SJCRH30 (cell line): ENCODE results near the gene KCNIP1. TPM values are rescaled to one million over a fixed set of nuclear protein-coding genes. Genes with fewer than 3 reads are reported as not detected.

ENCODE experiments used
- DNase-seq, 2 experiments: peaks; one replicate each; pipeline ENCODE4 v3.0.0-alpha.2; 2015 to 2020
- H3K27ac ChIP-seq: fragments of 250-450 bp; sonication (Bioruptor Pico); 2 replicates; pipeline ENCODE4 v1.5.1; 2020; ENCODE audit warnings: mild to moderate bottlenecking, moderate library complexity
- H3K27me3 ChIP-seq: fragments of 250-450 bp; sonication (Bioruptor Pico); 2 replicates; pipeline ENCODE4 v1.5.1; 2020; ENCODE audit warnings: mild to moderate bottlenecking, moderate library complexity
- H3K36me3 ChIP-seq: fragments of 250-450 bp; sonication (Bioruptor Pico); 2 replicates; pipeline ENCODE4 v1.5.1; 2020; ENCODE audit warnings: mild to moderate bottlenecking, moderate library complexity
- H3K4me1 ChIP-seq: fragments of 250-450 bp; sonication (Bioruptor Pico); 2 replicates; pipeline ENCODE4 v1.5.1; 2020; ENCODE audit warnings: mild to moderate bottlenecking, moderate library complexity
- H3K4me3 ChIP-seq: fragments of 250-450 bp; sonication (Bioruptor Pico); 2 replicates; pipeline ENCODE4 v1.5.1; 2020; ENCODE audit warnings: mild to moderate bottlenecking, moderate library complexity
- H3K9me3 ChIP-seq: fragments of 250-450 bp; sonication (Bioruptor Pico); replicated peaks from 2 replicates; pipeline ENCODE4 v1.5.1; 2020; ENCODE audit warnings: mild to moderate bottlenecking, moderate library complexity
- total RNA-seq: library from RNA; depleted of rRNA; stranded (reverse); fragments of >200 nt; shearing (Covaris generic); gene quantifications from 2 replicates; pipeline ENCODE4 v1.2.3, GENCODE V29; 2014

The KCNIP1 gene
- total RNA-seq, 1 experiment from 2014 or later, result 0.81 TPM

- Histone ChIP-seq H3K9me3 (no peaks in the 10 kb centered on the region), H3K36me3 (no peaks in the 10 kb centered on the region), H3K4me1 (no peaks in the 10 kb centered on the region), H3K4me3 (no peak overlapping the region), H3K27me3 (no peaks in the 10 kb centered on the region; the same call in none of the 2 replicates), H3K27ac (no peak overlapping the region)
- no peak for DNase-seq
Measured at GRCh38 chr5:170678811-170679210, 175.0 kb downstream of the KCNIP1 start.

- Histone ChIP-seq H3K27me3 (no peaks in the 10 kb centered on the region; the same call in none of the 2 replicates), H3K4me1 (no peaks in the 10 kb centered on the region), H3K4me3 (no peak overlapping the region), H3K36me3 (no peaks in the 10 kb centered on the region), H3K9me3 (no peaks in the 10 kb centered on the region), H3K27ac (no peak overlapping the region)
- DNase-seq, result no peak
Measured at GRCh38 chr5:170681013-170681433, 177.2 kb downstream of the KCNIP1 start.

- H3K27ac ChIP-seq, result no peak overlapping the region
- no peak overlapping the region for H3K4me3 ChIP-seq
- H3K27me3 ChIP-seq, result no peaks in the 10 kb centered on the region
- H3K36me3 ChIP-seq, result no peaks in the 10 kb centered on the region
- no peaks in the 10 kb centered on the region for H3K9me3 ChIP-seq
- peak in 1 of 2 experiments; percentile 29 for DNase-seq
- H3K4me1 ChIP-seq, result peaks cover 3% of the 10 kb centered on the region; the same call in 1 of the 2 replicates
Measured at GRCh38 chr5:170691657-170692056, 187.8 kb downstream of the KCNIP1 start.

- Histone ChIP-seq H3K4me3 (no peak overlapping the region), H3K27ac (no peak overlapping the region), H3K27me3 (no peaks in the 10 kb centered on the region), H3K36me3 (no peaks in the 10 kb centered on the region), H3K9me3 (no peaks in the 10 kb centered on the region), H3K4me1 (peaks cover 7% of the 10 kb centered on the region; the same call in 1 of the 2 replicates)
- DNase-seq, result no peak
Measured at GRCh38 chr5:170693701-170694100, 189.9 kb downstream of the KCNIP1 start.

GRCh38 chr5:170694911-170695310 lies 191.1 kb downstream of the KCNIP1 start:
- Histone ChIP-seq H3K27ac (no peak overlapping the region), H3K9me3 (no peaks in the 10 kb centered on the region), H3K27me3 (no peaks in the 10 kb centered on the region), H3K4me1 (peaks cover 7% of the 10 kb centered on the region; the same call in 1 of the 2 replicates), H3K36me3 (no peaks in the 10 kb centered on the region), H3K4me3 (no peak overlapping the region)
- no peak for DNase-seq

GRCh38 chr5:170697031-170697430 lies 193.2 kb downstream of the KCNIP1 start:
- Histone ChIP-seq H3K27ac (no peak overlapping the region), H3K36me3 (no peaks in the 10 kb centered on the region), H3K4me3 (no peak overlapping the region), H3K4me1 (peaks cover 7% of the 10 kb centered on the region; the same call in 1 of the 2 replicates), H3K27me3 (no peaks in the 10 kb centered on the region), H3K9me3 (no peaks in the 10 kb centered on the region)
- peak; percentile 53 to 73 for DNase-seq

- Histone ChIP-seq H3K9me3 (no peaks in the 10 kb centered on the region), H3K4me3 (no peak overlapping the region), H3K27ac (no peak overlapping the region), H3K4me1 (peaks cover 7% of the 10 kb centered on the region; the same call in 1 of the 2 replicates), H3K36me3 (no peaks in the 10 kb centered on the region), H3K27me3 (no peaks in the 10 kb centered on the region)
- no peak for DNase-seq
Measured at GRCh38 chr5:170700503-170700902, 196.7 kb downstream of the KCNIP1 start.

- no peak for DNase-seq
- no peaks in the 10 kb centered on the region for H3K9me3 ChIP-seq
- no peak overlapping the region for H3K4me3 ChIP-seq
- no peak overlapping the region for H3K27ac ChIP-seq
- H3K36me3 ChIP-seq, result no peaks in the 10 kb centered on the region
- peaks cover 7% of the 10 kb centered on the region; the same call in 1 of the 2 replicates for H3K4me1 ChIP-seq
- no peaks in the 10 kb centered on the region for H3K27me3 ChIP-seq
Measured at GRCh38 chr5:170701334-170701733, 197.5 kb downstream of the KCNIP1 start.

GRCh38 chr5:170704417-170705192 lies 200.8 kb downstream of the KCNIP1 start:
- H3K36me3 ChIP-seq, result no peaks in the 10 kb centered on the region
- H3K9me3 ChIP-seq, result no peaks in the 10 kb centered on the region
- H3K27me3 ChIP-seq, result no peaks in the 10 kb centered on the region
- no peak for DNase-seq
- no peaks in the 10 kb centered on the region for H3K4me1 ChIP-seq
- H3K27ac ChIP-seq, result no peak overlapping the region
- no peak overlapping the region for H3K4me3 ChIP-seq

GRCh38 chr5:170709640-170710039 lies 205.8 kb downstream of the KCNIP1 start:
- H3K4me1 ChIP-seq, result no peaks in the 10 kb centered on the region
- no peaks in the 10 kb centered on the region for H3K36me3 ChIP-seq
- DNase-seq, result no peak
- no peaks in the 10 kb centered on the region for H3K27me3 ChIP-seq
- H3K27ac ChIP-seq, result no peak overlapping the region
- no peak overlapping the region for H3K4me3 ChIP-seq
- no peaks in the 10 kb centered on the region; the same call in 1 of the 2 replicates for H3K9me3 ChIP-seq

GRCh38 chr5:170711300-170711699 lies 207.5 kb downstream of the KCNIP1 start:
- no peak for DNase-seq
- Histone ChIP-seq H3K9me3 (no peaks in the 10 kb centered on the region; the same call in 1 of the 2 replicates), H3K36me3 (no peaks in the 10 kb centered on the region), H3K27ac (no peak overlapping the region), H3K4me1 (no peaks in the 10 kb centered on the region), H3K27me3 (peaks cover 3% of the 10 kb centered on the region; the same call in 1 of the 2 replicates), H3K4me3 (no peak overlapping the region)

GRCh38 chr5:170715141-170715540 lies 211.3 kb downstream of the KCNIP1 start:
- no peaks in the 10 kb centered on the region for H3K36me3 ChIP-seq
- H3K4me1 ChIP-seq, result no peaks in the 10 kb centered on the region
- H3K27me3 ChIP-seq, result peaks cover 9% of the 10 kb centered on the region; the same call in 1 of the 2 replicates
- no peak for DNase-seq
- no peaks in the 10 kb centered on the region; the same call in 1 of the 2 replicates for H3K9me3 ChIP-seq
- H3K27ac ChIP-seq, result no peak overlapping the region
- no peak overlapping the region for H3K4me3 ChIP-seq

GRCh38 chr5:170716396-170716795 lies 212.6 kb downstream of the KCNIP1 start:
- peaks cover 9% of the 10 kb centered on the region; the same call in 1 of the 2 replicates for H3K27me3 ChIP-seq
- DNase-seq, result no peak
- H3K9me3 ChIP-seq, result no peaks in the 10 kb centered on the region; the same call in 1 of the 2 replicates
- H3K4me3 ChIP-seq, result no peak overlapping the region
- no peak overlapping the region for H3K27ac ChIP-seq
- H3K36me3 ChIP-seq, result no peaks in the 10 kb centered on the region
- H3K4me1 ChIP-seq, result peaks cover 3% of the 10 kb centered on the region; the same call in 1 of the 2 replicates

GRCh38 chr5:170719551-170719950 lies 215.7 kb downstream of the KCNIP1 start:
- H3K27me3 ChIP-seq, result peaks cover 9% of the 10 kb centered on the region; the same call in 1 of the 2 replicates
- no peaks in the 10 kb centered on the region for H3K36me3 ChIP-seq
- H3K9me3 ChIP-seq, result no peaks in the 10 kb centered on the region; the same call in 1 of the 2 replicates
- H3K4me3 ChIP-seq, result no peak overlapping the region
- peaks cover 3% of the 10 kb centered on the region; the same call in 1 of the 2 replicates for H3K4me1 ChIP-seq
- H3K27ac ChIP-seq, result no peak overlapping the region
- no peak for DNase-seq

- Histone ChIP-seq H3K36me3 (no peaks in the 10 kb centered on the region), H3K4me1 (peaks cover 3% of the 10 kb centered on the region; the same call in 1 of the 2 replicates), H3K4me3 (no peak overlapping the region), H3K9me3 (no peaks in the 10 kb centered on the region), H3K27me3 (peaks cover 9% of the 10 kb centered on the region; the same call in 1 of the 2 replicates), H3K27ac (no peak overlapping the region)
- DNase-seq, result no peak
Measured at GRCh38 chr5:170720179-170720578, 216.4 kb downstream of the KCNIP1 start.
